SK-N-SH treated with all-trans-retinoic acid at 6 μM for 48 hours (cell line): ENCODE data around the gene TAF10.

Source experiments
- ESRRG ChIP-seq: fragments of 250-450 bp; sonication (Bioruptor Pico); IDR thresholded peaks from 2 replicates; pipeline ENCODE4 v1.6.1; 2021; ENCODE audit warnings: mild to moderate bottlenecking
- TCF4 ChIP-seq: fragments of 250-450 bp; sonication (Bioruptor Pico); IDR thresholded peaks from 2 replicates; pipeline ENCODE4 v1.8.0; 2021; ENCODE audit warnings: mild to moderate bottlenecking, moderate library complexity, borderline replicate concordance
- ZFP30 ChIP-seq: fragments of 450-650 bp; formaldehyde crosslinking; IDR thresholded peaks from 2 replicates; pipeline ENCODE4 v1.5.0; 2022; ENCODE audit warnings: mild to moderate bottlenecking, moderate library complexity
- TF ChIP-seq, protein P1 (sequence below): fragments of 250-450 bp; sonication (Bioruptor Pico); IDR thresholded peaks from 2 replicates; pipeline ENCODE4 v1.8.0; 2020; ENCODE audit warnings: mild to moderate bottlenecking, moderate library complexity, borderline replicate concordance
- TF ChIP-seq, protein P2 (sequence below): fragments of 250-450 bp; sonication (Bioruptor Pico); IDR thresholded peaks from 2 replicates; pipeline ENCODE4 v1.8.0; 2021; ENCODE audit warnings: low read depth, mild to moderate bottlenecking, moderate library complexity, borderline replicate concordance

DNA sequence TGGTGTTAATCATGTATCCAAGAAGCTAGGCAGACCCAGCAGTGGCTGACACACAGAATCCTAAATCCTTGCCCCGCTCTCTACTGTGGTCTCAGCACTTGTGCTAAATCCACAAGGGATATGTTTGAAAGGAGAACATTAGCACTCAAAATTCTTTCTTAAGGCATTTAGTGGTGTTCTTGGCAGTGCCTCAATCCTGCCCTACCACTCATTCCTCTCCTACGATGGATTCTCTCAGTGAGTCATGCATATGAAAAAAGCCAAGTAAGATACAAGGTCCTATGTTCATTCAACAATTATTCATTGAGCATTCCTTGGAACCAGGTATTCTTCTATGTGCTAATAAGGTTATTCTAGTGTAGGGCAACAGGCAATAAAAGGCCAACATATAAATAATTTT is 39.8 kb downstream of the TAF10 start:
- TF ChIP-seq ESRRG (CRISPR knock-in tag) (no peak), ZFP30 (CRISPR knock-in tag) (no peak), TCF4 (CRISPR knock-in tag) (no peak)
- TF ChIP-seq, protein P1, sequence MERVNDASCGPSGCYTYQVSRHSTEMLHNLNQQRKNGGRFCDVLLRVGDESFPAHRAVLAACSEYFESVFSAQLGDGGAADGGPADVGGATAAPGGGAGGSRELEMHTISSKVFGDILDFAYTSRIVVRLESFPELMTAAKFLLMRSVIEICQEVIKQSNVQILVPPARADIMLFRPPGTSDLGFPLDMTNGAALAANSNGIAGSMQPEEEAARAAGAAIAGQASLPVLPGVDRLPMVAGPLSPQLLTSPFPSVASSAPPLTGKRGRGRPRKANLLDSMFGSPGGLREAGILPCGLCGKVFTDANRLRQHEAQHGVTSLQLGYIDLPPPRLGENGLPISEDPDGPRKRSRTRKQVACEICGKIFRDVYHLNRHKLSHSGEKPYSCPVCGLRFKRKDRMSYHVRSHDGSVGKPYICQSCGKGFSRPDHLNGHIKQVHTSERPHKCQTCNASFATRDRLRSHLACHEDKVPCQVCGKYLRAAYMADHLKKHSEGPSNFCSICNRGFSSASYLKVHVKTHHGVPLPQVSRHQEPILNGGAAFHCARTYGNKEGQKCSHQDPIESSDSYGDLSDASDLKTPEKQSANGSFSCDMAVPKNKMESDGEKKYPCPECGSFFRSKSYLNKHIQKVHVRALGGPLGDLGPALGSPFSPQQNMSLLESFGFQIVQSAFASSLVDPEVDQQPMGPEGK (CRISPR knock-in tag) = no peak
- TF ChIP-seq, protein P2, sequence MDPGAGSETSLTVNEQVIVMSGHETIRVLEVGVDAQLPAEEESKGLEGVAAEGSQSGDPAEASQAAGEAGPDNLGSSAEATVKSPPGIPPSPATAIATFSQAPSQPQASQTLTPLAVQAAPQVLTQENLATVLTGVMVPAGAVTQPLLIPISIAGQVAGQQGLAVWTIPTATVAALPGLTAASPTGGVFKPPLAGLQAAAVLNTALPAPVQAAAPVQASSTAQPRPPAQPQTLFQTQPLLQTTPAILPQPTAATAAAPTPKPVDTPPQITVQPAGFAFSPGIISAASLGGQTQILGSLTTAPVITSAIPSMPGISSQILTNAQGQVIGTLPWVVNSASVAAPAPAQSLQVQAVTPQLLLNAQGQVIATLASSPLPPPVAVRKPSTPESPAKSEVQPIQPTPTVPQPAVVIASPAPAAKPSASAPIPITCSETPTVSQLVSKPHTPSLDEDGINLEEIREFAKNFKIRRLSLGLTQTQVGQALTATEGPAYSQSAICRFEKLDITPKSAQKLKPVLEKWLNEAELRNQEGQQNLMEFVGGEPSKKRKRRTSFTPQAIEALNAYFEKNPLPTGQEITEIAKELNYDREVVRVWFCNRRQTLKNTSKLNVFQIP (CRISPR knock-in tag) = no peak
